Tongue (tissue), 2 donors: ENCODE data around the gene GIMD1. TPM values are rescaled to one million over a fixed set of nuclear protein-coding genes. Genes with fewer than 3 reads are reported as not detected.
A peak's percentile ranks its signal among the peaks of the same experiment; 100 is the strongest.

Experiments
- DNase-seq: peaks from one replicate; pipeline ENCODE4 v3.0.0-alpha.2; 2015
- total RNA-seq: library from RNA; depleted of rRNA; stranded (reverse); fragments of >200 nt; gene quantifications from one replicate; pipeline ENCODE4 v1.2.3, GENCODE V29; 2014

Gene GIMD1
- total RNA-seq, 1 donor from 2014 or later, result not detected

- DNase-seq, result no peak
Measured at GRCh38 chr4:106312997-106313522, 55.5 kb downstream of the GIMD1 start.

GRCh38 chr4:106312377-106312776 is 56.2 kb downstream of the GIMD1 start:
- DNase-seq, result peak; percentile 39

Other genes with a start within 250 kb of the GIMD1 start
- gene TBCK, start 52.6 kb downstream of the GIMD1 start, total RNA-seq, result 72.9 TPM
- gene AIMP1, start 52.2 kb downstream of the GIMD1 start, total RNA-seq, result 33.5 TPM